Subcutaneous adipose tissue (tissue), 4 donors: Measurements from ENCODE around the gene CD48. TPM values are rescaled to one million over a fixed set of nuclear protein-coding genes. Genes with fewer than 3 reads are reported as not detected.

Source experiments
- CTCF ChIP-seq: fragments of 450-650 bp; IDR thresholded peaks from one replicate; pipeline ENCODE4 v1.5.1; 2016; ENCODE audit warnings: low read depth, mild to moderate bottlenecking, control low read depth, antibody characterized with exemption, moderate library complexity
- total RNA-seq, 4 donors: library from RNA; depleted of rRNA; stranded (reverse); fragments of >200 nt; gene quantifications; one replicate each; pipeline ENCODE4 v1.1.0, GENCODE V29; 2016

CD48 gene
- total RNA-seq, 4 donors from 2014 or later = 2.1 to 77.7 (median 9.4) TPM

- TF ChIP-seq CTCF = no peak
These were observed 73.6 kb downstream of the CD48 start for GRCh38 chr1:160637821-160638539.

DNA sequence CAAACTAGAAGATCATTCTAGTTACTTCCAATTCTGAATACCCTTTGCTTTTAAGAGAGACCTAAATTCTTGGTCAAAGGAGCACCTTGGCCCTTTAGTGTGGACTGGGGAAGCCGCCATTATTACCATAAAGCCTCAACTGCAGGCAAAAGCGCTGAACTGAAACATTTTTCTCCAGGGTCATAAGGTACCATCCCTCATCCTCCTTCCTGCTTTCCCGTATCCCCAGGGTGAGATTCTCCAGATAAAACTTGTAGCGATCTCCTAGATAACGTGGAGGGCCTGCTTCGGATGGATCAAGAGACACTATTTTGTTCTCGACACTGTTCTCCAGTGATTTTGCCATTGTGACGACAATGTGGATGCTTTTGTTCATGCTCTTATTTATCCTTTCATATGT lies 74.6 kb downstream of the CD48 start:
- no peak for TF ChIP-seq CTCF

- no peak for TF ChIP-seq CTCF
These were observed 75.1 kb downstream of the CD48 start for GRCh38 chr1:160636547-160636946.

GRCh38 chr1:160636076-160636475 lies 75.5 kb downstream of the CD48 start:
- TF ChIP-seq CTCF = no peak

- no peak for TF ChIP-seq CTCF
These were observed 76.8 kb downstream of the CD48 start for GRCh38 chr1:160634543-160635491.

DNA sequence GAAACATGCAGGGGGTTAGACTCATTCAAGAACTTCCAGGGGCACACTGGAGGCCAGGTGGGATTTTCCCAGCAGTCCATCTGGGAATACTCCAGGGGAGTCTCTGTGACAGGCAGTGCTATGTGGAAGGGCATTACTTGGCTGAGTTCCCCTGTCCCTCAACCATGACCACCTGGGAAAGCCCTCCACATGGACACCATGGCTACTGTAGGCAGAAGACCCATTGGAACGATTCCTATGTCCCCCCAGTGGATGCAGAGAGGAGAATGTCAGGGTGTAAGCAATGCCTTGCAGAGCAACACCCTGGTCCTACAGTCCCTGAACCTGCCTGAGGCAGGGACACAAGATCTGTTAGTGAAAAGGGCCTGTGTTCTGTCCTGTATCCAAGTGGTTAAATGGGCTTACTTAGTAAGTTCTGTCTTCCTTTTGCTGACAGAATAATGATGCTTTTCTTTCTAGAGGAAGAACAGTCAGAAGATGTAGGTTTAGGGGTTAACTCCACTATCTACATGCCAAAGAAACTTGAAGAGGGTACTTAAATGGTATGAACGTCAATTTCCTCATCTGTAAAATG lies 78.2 kb downstream of the CD48 start:
- no peak for TF ChIP-seq CTCF
